Uterus (tissue), 2 donors: ENCODE data around the gene RNF187.

Source experiments
- POLR2A ChIP-seq, 2 donors: fragments of 450-650 bp; IDR thresholded peaks; one replicate each; pipeline ENCODE4 v1.6.1; 2016; ENCODE audit warnings: antibody characterized with exemption in 2 of 2, mild to moderate bottlenecking in 1 of 2, moderate library complexity in 1 of 2
- TF ChIP-seq, protein P1 (sequence below), 4 experiments: fragments of 200-600 bp in 2 of 4; fragments of 450-650 bp in 2 of 4; sonication (generic) in 2 of 4; IDR thresholded peaks; one replicate each; pipeline ENCODE4 v1.5.1; 2016 to 2019; ENCODE audit warnings: antibody characterized with exemption in 4 of 4, mild to moderate bottlenecking in 2 of 4, moderate library complexity in 1 of 4

DNA sequence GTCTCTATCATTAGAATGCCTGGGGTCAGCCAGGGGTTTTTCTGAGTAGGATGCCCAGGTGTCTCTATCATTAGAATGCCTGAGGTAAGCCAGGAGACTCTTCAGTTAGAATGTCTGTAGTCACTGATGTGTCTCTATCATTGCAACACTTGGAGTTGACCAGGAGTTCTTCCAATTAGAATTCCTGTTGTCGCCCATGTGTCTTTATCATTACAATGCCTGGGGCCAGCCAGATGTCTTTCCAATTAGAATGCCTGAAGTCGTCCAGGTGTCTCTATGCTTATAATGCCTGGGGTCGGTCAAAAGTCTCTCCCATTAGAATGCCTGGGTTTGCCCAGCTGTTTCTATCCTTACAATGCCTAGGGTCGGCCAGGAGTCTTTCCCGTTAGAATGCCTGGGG lies 55.8 kb downstream of the RNF187 start:
- TF ChIP-seq POLR2A (IDR thresholded peaks at IDR 0.05): no peak
- TF ChIP-seq, protein P1, sequence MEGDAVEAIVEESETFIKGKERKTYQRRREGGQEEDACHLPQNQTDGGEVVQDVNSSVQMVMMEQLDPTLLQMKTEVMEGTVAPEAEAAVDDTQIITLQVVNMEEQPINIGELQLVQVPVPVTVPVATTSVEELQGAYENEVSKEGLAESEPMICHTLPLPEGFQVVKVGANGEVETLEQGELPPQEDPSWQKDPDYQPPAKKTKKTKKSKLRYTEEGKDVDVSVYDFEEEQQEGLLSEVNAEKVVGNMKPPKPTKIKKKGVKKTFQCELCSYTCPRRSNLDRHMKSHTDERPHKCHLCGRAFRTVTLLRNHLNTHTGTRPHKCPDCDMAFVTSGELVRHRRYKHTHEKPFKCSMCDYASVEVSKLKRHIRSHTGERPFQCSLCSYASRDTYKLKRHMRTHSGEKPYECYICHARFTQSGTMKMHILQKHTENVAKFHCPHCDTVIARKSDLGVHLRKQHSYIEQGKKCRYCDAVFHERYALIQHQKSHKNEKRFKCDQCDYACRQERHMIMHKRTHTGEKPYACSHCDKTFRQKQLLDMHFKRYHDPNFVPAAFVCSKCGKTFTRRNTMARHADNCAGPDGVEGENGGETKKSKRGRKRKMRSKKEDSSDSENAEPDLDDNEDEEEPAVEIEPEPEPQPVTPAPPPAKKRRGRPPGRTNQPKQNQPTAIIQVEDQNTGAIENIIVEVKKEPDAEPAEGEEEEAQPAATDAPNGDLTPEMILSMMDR (IDR thresholded peaks at IDR 0.05): no peak
